HG02759 (cell line): ENCODE measurements around the gene AVPR2.

Experiments used
- ATAC-seq: cut with Tn5 transposase; IDR thresholded peaks from one replicate; pipeline ENCODE4 v1.9.1; 2021; ENCODE audit warnings: mild to moderate bottlenecking, moderate library complexity; ENCODE audit not compliant: unreplicated experiment

AVPR2 gene

GRCh38 chrX:153870791-153871360, 33.6 kb upstream of the AVPR2 start:
- ATAC-seq, result no peak

DNA sequence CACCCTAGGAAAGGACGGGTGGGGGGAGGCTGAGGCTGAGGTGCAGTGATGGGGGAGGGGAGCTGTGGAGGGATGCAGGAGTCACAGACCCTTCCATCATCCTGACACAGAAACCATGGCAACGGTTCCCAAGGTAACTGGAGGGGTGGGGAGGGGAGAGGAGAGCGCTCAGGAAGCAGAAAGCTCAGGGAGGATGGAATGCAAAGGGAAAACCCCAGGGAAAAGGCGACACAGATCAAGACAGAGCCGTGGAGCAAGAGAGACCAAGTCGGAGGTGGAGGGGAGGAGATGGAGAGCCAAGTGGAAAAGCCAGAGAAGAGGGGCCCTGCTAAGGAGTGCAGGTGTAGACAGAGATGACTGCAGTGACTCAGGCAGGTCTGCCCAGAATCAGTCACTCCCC, 33.0 kb upstream of the AVPR2 start:
- no peak for ATAC-seq

- ATAC-seq, result no peak
Measured at GRCh38 chrX:153871946-153872878, 32.3 kb upstream of the AVPR2 start.

DNA sequence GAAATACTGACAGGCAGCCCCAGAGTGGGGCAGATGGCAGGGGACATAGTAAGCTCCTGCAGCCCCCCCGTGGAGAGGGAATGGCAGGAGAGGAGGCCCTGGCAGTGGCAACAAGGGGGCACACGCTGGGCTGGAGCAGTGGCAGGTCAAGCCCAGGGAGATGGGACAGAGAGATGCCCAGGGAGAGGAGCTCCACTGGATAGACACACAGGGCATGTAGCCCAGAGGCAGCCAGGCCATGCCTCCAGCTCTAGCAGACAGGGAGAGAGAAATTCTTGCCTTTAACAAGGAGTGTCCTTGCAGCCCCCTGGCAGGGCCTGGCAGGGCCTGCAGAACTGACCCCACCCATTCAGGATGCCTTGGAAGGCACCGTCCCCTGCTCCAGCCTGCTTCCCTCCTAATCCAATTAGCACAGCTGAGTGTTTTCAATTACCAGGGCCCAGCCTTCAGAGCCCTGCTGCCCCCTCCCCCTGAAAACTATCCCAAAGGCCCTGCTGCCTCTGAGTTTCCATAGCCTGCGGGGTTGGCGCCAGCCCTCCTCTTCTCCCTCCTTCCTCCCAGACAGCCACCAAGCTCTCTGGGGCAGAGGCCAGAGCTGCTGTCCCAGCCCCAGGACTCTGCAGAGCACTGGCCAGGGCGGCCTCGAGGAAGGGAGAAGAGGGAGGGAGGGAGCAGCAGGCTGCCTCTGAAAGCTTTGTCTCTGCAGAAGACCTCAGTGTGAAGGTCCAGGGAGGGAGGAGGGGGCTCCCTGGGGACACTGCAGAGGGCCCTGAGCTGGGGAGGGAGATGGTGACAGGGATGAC, 31.0 kb upstream of the AVPR2 start:
- no peak for ATAC-seq

GRCh38 chrX:153874085-153874365, 30.4 kb upstream of the AVPR2 start:
- no peak for ATAC-seq

DNA sequence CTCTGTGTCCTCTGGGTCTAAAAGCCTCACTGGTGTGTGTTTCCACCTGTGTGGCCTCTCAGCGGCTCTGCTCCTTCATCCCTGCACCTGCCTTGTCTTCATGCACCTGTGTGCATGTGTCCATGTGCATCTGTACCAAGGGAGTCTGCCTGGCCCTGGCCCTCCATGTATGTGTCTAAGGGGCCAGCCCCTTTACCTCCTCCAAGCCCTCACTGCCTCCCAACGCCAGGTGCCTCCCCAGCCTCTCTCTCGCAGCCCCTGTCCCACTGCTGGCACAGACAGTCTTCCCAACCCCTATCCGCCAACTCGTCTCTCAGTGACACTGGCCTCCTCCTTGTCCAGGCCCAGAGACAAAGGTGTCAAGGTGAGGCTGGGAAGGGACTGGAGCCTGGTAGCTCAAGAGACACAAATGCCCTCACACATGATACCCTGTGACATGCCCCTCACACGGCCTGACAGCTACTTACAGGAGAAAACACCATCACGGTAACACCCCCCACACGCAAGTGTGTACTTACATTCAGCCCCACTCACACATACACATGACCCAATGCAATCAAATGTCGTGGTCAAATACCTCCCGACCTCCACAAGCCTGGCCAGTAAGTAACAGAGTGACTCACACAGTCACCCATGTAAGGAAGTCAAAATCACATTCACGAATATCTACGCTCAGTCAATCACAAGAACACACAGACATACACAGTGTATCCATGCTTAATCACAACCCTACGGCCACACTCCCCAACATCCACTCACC, 29.9 kb upstream of the AVPR2 start:
- no peak for ATAC-seq

DNA sequence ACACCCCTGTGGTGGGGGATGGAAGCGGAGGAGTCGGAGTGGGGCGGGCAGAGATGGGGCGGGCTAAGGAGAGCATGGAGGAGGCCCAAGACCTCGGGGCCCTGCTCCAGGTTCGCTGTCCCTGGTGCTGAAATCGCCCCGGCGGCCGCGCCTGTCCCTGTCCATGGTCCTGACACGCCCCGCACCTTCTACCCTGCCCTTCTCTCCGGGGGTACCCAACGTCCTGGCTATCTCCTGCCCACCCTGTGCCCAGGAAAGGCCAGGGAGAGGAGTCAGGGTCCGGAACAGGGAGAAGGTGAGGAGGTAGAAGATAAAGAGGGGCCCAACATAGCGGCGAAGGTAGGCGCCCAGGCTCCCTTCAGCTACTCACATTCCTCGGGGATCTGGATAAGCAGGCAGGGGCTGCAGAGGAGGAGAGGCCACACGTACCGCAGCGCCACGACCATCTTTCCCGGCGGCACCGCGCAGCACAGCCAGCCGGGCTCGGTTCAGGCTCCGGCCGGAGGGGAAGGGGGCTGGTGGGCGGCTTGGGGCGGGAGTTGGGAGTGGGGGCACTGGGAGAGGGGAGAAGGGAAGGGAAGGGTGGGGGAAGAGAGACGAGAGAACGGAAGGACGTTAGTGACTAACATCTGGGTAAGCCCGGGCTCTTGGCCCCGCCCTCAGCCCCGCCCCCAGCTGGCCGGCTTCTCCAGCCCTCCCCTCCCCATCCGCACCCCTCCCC, 28.9 kb upstream of the AVPR2 start:
- no peak for ATAC-seq

DNA sequence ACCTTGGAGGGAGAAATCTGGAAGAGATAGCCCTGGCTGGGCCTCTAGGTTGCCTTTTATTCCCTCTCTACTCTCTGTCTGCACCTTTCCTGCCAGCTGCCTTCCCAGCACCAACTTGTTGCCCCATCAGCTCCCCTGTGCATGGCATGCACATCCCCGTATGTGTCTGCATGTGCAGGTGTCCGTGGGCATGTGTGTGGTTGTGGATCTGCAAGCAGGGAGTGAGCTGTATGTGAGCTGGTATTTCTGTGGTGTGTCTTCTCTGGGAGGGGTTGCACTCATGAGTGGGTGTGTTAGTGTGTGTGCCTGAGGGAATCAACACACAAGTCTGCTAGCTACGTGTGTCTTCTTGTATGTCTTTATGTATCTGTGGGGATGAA, 28.4 kb upstream of the AVPR2 start:
- ATAC-seq, result no peak

DNA sequence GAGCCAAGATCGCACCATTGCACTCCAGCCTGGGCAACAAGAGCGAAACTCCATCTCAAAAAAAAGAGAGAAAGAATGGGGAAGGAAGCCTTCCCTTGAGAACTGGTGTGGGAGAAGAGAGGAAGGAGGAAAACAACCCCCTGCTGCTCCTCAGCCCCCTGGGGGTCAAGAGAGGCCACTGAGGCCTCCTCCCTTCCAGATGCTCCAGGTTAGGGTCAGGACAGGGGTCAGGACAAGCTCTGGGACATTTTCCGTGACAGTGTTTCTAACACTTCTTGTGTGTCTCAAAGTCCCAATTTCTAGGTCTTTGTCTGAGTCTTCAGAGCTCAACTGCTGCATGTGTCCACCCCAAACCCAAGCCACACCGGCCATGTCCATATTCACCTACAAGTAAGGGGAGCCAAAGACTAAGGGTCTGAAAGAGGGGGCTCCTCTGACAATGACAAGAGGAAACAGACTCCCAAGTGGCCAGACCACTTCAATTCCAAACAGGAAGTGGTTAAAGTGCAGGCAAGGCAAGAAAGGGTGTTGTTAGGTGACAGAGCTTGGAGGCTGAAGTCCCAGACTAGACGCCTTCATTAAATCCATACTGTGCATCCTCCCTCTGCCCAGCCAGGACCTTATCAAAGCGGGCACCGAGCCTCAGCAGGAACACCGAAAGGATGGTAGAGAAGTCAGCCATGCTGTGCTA, 26.8 kb upstream of the AVPR2 start:
- no peak for ATAC-seq

DNA sequence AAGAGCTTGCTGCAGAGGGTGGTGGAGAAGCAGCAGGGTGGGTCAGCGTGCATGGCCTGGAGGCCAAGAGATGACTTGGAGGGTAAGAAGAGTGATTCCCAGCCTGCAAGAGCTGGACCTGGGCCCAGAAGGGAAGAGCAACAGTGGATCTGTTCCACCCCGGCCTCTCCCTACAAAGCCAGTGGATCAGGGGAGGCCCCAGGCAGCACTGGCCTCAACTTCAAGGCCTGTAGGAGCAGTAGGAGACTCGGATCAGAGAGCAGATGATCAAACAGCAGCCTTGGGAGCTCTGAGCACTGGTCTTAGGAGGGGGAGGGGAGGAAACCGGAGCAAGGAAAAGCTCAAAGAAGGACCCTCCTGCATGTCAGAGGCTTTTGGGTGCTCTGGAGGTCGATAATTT, 26.1 kb upstream of the AVPR2 start:
- no peak for ATAC-seq

DNA sequence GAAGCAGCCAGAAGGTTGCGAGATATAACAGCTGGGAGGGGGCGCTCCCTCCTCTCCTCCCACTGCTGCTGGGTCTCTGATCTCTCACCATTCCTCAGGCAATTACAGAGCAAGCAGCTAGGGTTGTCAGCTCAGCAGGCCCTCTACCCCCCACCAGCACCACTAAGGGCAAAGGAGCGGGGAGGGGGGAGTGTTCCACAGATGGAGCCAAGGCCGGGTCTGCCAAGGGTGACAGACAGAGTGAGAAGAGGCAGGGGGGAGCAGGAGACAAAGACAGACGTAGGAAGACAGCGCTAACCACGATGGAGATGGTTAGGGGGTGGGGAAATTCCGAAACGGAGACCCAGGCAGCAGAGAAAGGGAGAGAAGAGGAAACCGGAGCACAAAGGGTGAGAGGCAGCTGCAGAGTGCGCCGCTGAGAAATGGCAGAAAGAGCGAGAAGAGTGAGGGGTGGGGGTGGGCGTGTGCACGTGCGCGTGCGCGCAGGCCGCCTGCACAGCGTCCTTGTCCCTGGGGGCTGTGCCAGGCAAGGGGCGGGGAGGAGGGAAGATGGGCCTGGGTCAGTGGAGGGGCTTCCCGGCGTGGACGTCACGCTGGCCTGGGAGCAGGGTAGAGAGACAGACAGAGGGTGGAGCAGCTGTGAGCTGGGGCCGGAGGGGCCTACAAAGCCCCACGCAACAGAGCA, 25.4 kb upstream of the AVPR2 start:
- ATAC-seq, result no peak

GRCh38 chrX:153879741-153880439, 24.6 kb upstream of the AVPR2 start:
- ATAC-seq, result no peak

- ATAC-seq, result no peak
Measured at GRCh38 chrX:153880440-153880815, 24.0 kb upstream of the AVPR2 start.

DNA sequence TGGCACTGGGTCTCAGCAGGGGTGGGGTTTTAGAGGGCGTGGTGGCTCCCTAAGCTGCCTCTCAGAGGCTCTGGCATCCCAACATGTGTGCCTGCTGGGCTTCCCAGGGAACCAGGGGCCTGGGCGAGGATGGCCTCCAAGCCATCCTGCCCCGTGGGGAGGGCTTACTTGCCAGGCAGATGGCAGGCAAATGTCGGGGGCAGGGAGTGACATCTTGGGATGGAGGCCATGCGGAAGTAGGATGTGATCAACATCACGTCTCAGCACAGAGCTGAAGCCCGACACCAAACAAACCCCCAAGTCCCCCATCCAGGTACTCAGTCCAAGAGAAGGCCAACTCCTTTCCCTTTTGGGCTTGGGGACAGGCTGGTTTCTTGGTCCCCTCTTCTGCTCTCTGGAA, 23.2 kb upstream of the AVPR2 start:
- ATAC-seq, result no peak

DNA sequence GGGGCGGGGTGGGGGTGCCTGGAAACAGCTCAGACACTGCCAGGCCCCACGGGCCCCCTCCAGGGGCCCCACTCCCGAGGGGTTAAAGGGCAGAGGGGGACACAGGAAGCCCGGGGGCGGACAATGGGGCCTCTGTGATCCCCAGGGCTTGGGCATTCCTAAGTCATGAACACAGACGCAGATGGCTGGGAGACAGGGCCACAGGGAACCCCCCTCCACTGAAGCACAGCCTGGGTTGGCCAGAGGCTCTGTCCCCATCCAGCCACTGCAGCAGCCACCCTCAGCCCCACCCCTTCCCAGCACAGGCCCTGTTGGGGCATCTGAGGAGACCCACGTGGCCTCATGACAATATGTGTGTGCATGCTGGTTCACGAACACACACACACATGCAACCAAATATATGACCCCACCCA, 22.4 kb upstream of the AVPR2 start:
- no peak for ATAC-seq

- no peak for ATAC-seq
Measured at GRCh38 chrX:153882557-153882956, 21.9 kb upstream of the AVPR2 start.

GRCh38 chrX:153883163-153883843, 21.2 kb upstream of the AVPR2 start:
- ATAC-seq, result no peak

DNA sequence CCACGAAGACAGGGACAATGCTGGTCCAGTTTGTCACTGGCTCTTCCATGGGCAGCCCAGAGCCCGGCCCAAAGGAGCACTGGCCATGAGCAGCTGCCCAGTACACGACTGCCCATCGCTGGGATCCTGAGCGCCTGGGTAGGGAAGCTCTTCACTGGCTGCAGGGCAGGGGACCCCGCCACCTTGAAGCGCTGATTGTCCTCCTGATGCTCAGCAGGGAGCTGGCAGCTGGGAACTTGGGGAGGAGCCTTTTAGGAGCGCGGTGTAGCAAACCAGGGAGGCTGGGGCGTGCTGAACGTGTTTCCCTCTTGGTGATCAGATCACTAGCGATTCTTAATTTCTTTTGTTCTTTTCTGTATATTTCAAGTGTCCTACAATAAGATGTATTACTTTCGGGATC, 20.3 kb upstream of the AVPR2 start:
- ATAC-seq, result no peak
